ENCODE results near the gene HOXD13.

Gene HOXD13

DNA sequence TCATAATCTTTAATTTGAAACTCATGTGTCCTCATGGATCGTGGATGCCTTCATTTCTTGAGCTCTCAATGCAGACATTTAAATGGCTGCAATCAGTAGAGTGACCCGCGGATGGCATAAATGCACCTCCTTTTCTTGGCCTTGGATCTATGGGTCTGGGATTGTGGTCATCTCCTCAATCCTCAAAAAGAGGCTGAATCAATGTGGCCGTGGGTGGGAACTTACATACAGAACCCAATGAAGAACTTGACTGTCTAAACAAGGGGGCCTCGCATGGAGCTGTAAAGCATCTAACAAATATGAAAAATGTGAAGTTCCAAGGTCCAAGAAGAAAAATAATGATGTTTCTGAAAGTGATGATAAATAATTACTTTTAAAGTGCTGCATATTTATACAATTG is 2.9 kb downstream of the HOXD13 start:
- no peak for DNase-seq

DNA sequence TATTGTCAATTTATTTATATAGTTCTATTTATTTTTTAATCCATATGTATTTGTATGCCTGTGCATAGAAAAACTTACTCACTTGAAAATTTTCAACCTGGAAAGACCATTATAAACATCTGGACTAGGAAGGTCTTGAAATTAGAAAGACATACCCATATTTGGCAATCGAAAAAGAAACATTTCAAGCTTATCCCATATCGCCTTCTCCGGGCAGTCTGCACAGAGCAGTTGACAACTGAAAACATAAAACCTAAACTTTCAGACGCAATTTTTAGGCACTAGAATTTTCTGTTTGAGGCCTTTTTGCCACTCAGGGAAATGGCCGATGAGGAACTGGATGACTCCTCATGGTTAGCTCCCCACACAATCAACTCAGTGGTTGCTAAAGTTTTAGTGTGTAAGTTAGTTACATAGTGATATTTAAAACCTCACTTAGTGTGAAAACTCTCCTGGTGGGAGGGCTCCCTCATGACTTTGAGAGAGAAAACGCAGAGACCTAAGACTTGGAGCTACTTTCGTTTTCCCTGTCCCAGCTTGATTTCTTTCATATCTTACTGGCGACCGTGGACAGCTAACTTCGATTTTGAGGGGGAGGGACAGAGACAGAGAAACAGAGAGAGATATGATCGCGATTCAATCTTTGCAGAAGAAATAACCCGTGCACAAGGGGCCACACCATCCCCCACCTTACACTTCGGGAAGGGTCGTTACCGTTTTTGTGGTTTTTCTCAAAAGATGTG is 3.9 kb downstream of the HOXD13 start:
- DNase-seq: no peak

DNA sequence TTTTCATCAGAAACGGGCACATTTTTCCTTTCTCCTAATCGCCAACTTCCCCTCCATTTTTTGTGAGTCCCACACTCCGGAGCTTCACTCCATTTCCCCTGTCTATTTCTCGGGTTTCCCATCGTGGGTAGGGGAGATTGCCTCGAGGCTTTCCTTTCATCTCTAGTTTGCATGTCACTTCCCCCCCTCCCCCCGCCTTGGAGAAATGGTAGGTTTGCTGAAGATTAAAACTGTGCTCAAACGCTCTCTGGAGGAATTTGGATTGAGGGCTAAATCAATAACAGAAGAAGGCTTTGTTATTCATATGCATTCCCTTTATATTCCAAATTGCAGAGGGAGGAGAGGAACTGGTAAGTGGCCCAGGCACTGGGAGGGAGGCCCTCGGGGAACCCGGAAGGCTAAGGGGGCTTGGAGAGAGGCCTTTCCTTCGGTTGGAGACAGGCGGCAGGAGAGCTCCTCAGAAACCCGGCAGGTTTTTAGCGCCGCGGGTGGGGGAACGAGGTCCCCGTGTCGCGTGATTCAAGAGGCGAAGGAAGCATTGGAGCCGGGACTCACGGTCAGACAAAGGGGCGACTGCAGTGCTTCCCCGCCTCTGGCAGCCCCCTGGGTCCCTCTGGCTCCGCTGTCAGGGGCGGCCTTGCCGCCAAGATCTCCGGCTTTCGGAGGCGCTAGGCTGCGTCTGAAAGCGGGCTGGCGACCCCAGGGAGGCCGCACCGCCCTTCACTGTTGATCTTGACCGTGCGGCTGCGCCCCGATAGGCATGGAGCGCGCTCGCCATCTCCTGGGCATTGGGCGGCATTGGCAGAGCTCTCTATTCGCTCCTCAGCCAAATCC is 4.7 kb downstream of the HOXD13 start:
- peak; percentile 44 for DNase-seq

DNA sequence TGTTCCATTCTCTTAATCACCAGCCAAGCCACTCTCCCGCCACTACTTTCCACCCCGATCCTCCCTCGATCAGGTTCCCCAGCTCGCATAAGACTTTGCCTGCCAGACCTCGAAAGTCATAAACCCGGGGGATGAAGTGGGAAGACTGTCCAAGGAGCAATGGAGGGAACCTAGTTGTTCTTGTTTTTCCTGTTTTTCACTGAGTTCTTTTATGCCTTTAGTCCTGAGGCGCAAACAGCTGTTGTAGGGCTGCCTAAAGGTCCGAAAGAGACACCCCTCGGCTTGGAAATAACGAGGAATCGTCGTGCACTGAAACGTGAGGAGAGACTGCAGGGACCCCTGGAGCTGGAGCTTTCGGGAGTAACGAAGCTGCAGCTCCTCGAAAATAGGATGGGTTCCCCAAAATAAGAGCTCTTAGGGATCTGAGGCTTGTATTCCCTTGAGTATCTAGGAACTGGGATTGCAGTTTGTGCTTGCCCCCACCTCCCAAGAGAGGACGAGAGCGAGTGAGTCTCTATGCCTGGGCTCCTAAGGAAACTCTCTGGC is 5.4 kb downstream of the HOXD13 start:
- no peak for DNase-seq

- no peak for DNase-seq
Observed at GRCh38 chr2:176098366-176099158, 6.0 kb downstream of the HOXD13 start.

- DNase-seq: no peak
Observed at GRCh38 chr2:176099159-176099727, 6.7 kb downstream of the HOXD13 start.

DNA sequence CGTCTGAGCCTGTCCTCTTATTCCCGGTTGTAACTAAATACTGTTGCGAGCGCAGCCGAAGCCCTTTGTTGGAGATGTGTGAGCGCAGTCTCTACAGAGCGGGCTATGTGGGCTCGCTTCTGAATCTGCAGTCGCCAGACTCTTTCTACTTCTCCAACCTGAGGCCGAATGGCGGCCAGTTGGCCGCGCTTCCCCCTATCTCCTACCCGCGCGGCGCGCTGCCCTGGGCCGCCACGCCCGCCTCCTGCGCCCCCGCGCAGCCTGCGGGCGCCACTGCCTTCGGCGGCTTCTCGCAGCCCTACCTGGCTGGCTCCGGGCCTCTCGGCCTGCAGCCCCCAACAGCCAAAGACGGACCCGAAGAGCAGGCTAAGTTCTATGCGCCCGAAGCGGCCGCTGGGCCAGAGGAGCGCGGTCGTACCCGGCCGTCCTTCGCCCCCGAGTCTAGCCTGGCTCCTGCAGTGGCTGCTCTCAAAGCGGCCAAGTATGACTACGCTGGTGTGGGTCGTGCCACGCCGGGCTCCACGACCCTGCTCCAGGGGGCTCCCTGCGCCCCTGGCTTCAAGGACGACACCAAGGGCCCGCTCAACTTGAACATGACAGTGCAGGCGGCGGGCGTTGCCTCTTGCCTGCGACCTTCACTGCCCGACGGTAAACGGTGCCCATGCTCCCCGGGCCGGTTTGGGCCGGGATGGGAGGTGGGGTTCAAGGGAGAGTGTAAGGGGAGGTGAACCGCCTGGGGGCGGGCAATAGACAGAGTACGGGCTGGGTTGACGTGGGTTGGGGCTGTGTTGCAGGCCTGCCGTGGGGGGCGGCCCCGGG is 7.4 kb downstream of the HOXD13 start, which contains the start of gene HOXD12:
HOXD12 (plus strand) TSS at position 68 of the 819 bp plus-strand sequence; CDS start at position 75, 7 bp downstream.
- DNase-seq: no peak

DNA sequence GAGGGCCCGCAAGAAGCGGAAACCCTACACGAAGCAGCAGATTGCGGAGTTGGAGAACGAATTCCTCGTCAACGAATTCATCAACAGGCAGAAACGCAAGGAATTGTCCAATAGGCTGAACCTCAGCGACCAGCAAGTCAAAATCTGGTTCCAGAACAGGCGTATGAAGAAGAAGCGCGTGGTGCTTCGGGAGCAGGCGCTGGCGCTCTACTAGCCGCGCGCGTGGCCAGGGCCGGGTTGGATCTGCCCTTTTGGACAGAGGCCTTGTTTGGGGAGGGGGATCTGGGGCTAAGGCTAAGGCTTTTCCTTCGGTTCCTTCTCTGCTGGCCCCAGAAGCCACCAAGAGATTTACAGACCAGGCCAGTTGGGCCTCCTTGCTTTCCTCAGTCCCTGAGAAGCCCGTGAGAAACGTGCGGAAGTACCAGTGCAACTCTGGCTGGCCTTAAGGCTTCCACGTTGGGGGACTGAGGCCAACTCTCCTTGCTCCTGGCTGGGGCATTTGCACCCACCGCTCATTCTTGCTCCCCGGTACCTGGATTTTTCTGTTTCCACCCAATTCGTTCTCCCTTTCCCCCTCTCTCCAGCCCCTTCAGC is 8.1 kb downstream of the HOXD13 start:
- no peak for DNase-seq

GRCh38 chr2:176101216-176101830 is 8.8 kb downstream of the HOXD13 start:
- DNase-seq: no peak

- no peak for DNase-seq
Observed at GRCh38 chr2:176101842-176102241, 9.3 kb downstream of the HOXD13 start.

- no peak for DNase-seq
Observed at GRCh38 chr2:176102309-176102866, 9.9 kb downstream of the HOXD13 start.

- no peak for DNase-seq
Observed at GRCh38 chr2:176103194-176103593, 10.7 kb downstream of the HOXD13 start.

- DNase-seq: no peak
Observed at GRCh38 chr2:176103742-176104315, 11.3 kb downstream of the HOXD13 start.

- DNase-seq: no peak
Observed at GRCh38 chr2:176104316-176105077, 12.0 kb downstream of the HOXD13 start.

DNA sequence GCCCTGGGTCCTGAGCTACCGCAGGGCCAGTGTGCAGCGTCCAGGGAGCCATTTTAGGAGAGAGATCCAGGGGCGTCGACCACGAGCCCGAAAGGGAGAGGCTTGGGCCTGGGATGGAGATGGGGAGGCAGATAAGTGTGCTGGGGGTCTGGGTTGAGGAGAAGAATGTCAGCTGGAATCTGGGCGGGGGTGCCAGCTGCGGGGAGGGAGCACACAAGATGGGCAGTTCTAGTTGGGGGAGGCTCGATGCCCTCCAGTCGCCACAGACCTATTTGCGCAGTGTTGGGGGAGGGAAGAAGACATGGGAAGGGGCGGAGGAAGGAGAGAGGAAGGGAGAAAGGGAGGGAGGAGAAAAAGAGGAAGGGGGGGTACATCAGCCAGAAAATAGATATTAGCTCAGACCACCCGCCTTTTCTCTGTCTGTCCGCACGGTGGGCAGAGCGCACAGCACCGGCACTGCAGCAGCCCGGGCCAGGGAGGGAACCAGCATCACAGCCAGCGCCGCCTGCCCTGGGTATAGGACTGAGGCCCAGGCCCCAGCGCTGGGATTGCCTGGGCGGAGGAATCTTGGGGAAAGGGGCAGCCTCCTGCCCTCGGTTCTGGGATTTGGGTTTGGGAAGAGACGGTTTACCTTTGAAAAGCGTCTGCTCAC is 12.7 kb downstream of the HOXD13 start:
- no peak for DNase-seq

DNA sequence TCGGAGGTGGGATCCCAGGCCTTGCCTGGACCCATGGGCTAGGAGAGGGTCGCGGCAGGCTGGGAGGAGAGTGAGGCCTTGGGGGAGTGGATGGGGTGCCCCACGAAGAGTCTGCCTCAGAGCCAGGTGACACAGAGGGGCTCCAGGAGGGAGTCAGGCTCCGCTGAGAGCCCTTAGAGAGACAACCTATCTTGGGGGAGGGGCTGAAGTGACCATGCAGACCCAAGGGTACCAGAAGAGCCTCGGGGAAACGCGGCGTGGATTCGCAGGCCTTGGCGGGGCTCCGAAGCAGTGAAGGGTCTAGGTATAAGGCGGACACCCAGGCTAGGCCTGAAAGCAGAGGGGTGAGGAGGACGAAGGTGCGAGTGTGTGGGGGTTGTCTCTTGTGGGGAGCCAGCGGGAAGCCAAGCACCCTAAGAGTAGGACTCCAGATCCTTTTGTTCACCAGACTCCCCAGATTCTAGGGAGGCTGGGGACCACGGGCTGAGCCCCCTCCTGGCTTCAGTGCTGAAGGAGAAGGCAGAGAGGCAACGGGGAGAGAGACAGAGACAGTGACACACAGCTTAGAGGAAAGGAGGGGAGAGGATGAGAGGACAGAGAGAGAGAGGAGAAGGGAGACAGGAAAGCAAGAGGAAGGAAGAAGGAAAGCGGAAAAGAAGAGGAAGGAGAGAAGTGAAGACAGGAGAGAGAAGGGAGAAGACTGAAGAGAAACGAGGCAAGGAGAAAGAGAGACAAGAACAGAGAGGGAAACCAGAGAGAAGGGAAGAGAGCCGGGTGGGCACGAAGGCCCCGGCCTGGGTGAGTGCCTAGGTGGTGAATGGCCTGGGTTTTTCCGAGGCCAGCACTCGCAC is 13.4 kb downstream of the HOXD13 start:
- no peak for DNase-seq
